Activated naive CD8-positive, alpha-beta T cell treated with anti-CD3 and anti-CD28 coated beads, Interleukin-2, amount 50 U/mL, for 16 hours (primary cell): Measurements from ENCODE around the gene CDK3.

Experiments used
- DNase-seq: peaks from one replicate; pipeline ENCODE4 v3.0.0-alpha.2; 2020; ENCODE audit warnings: low read depth, low spot score

The CDK3 gene

GRCh38 chr17:76014100-76014924, 13.7 kb downstream of the CDK3 start:
- DNase-seq = peak; percentile 61

GRCh38 chr17:76014925-76015261, 14.2 kb downstream of the CDK3 start:
- no peak for DNase-seq

- no peak for DNase-seq
Observed at GRCh38 chr17:76017481-76018339, 17.1 kb downstream of the CDK3 start.

- DNase-seq = no peak
Observed at GRCh38 chr17:76018340-76018680, 17.7 kb downstream of the CDK3 start.

- no peak for DNase-seq
Observed at GRCh38 chr17:76018801-76019200, 18.1 kb downstream of the CDK3 start.

GRCh38 chr17:76019833-76020467, 19.3 kb downstream of the CDK3 start:
- DNase-seq = no peak

GRCh38 chr17:76022285-76022684, 21.6 kb downstream of the CDK3 start:
- DNase-seq = no peak

GRCh38 chr17:76022973-76023899, 22.6 kb downstream of the CDK3 start:
- DNase-seq = no peak

- DNase-seq = no peak
Observed at GRCh38 chr17:76023900-76024237, 23.2 kb downstream of the CDK3 start.

- DNase-seq = no peak
Observed at GRCh38 chr17:76024353-76024752, 23.7 kb downstream of the CDK3 start.

GRCh38 chr17:76025294-76025693, 24.6 kb downstream of the CDK3 start:
- no peak for DNase-seq

GRCh38 chr17:76026714-76027158, 26.1 kb downstream of the CDK3 start:
- no peak for DNase-seq

GRCh38 chr17:76027159-76027839, 26.6 kb downstream of the CDK3 start, which contains the start of gene EVPL:
TSS of gene EVPL (minus strand) at chr17:76027306. CDS start at chr17:76027198, 108 bp downstream.
- no peak for DNase-seq

GRCh38 chr17:76032073-76032779, 31.6 kb downstream of the CDK3 start:
- DNase-seq = no peak

- DNase-seq = no peak
Observed at GRCh38 chr17:76032780-76033108, 32.1 kb downstream of the CDK3 start.

GRCh38 chr17:76033139-76033538, 32.5 kb downstream of the CDK3 start:
- DNase-seq = no peak

- DNase-seq = no peak
Observed at GRCh38 chr17:76034428-76035350, 34.0 kb downstream of the CDK3 start.

- DNase-seq = no peak
Observed at GRCh38 chr17:76036497-76037261, 36.0 kb downstream of the CDK3 start.
